GM10847 (cell line): ENCODE data around the gene SLC25A53.
"Not testable (repeated sequence)": the region's sequence is repeated elsewhere in the genome, so short reads cannot be mapped to it uniquely, and the experiment has no call there.

ENCODE experiments used
- POLR2A ChIP-seq: IDR thresholded peaks from 2 replicates; pipeline ENCODE4 v1.6.1; 2011; ENCODE audit not compliant: insufficient read length; ENCODE audit errors: extremely low read depth

The SLC25A53 gene

GRCh38 chrX:104098919-104099318, 57.9 kb downstream of the SLC25A53 start:
- no peak for TF ChIP-seq POLR2A

- no peak for TF ChIP-seq POLR2A
Observed at GRCh38 chrX:104098151-104098808, 58.5 kb downstream of the SLC25A53 start.

DNA sequence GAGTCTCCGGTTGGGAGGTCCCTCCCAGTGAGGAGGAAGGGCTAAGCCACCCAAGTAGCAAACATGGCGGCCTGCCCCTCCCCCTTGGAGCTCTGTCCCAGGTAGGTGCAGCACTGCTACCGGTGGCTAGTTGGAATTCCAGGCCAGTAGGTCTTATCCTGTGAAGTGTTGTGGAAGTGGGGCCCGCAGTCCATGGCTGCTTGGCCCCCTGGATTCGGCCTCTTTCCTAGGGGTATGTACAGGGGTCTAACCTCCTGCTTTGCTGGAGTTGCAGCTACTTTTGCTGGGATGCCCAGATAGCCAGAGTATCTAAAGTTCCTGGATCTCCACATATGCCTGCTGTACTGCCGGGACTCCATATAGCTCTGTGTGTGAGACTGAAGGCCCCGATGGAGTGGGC, 70.9 kb downstream of the SLC25A53 start:
- TF ChIP-seq POLR2A: no peak

DNA sequence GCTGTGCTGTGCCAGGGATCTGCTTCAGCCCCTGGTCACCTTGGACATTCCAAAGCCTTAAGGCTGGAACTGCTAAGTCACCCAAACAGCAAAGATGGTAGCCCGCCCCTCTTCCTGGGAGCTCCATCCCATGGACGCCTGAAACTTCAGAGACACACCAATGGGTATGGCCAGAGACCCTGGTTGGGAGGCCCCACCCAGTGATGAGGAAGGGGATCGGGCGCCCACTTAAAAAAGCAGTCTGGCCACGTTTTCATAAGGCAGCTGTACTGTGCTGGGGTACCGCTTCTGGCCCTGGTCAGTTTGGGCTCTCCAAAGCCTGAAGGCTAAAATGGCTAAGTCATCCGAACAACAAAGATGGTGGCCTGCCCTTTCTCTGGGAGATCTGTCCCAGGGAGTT, 71.3 kb downstream of the SLC25A53 start:
- TF ChIP-seq POLR2A: no peak

- no peak for TF ChIP-seq POLR2A
Observed at GRCh38 chrX:104084534-104085277, 72.1 kb downstream of the SLC25A53 start.

DNA sequence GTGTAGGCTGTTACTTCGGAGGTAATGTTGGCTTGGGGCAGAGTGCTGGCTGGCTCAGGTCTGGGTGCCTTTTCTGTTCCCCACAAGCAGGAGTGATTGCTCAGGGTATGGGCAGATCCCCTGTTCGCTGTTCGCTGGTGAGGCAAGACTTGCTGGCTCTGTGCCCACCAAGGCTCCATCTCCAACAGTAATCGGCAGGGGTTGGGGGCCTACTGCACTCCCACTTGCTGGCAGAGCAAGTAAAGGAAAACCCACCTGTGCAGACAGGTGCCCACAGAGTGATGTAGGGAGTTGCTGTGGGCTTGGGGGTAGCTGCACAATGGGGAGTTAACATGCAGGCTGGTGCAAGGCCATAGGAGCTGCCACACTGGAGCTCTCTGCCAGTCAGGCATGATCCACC, 72.7 kb downstream of the SLC25A53 start:
- TF ChIP-seq POLR2A: no peak

- TF ChIP-seq POLR2A: not testable (repeated sequence)
Observed at GRCh38 chrX:104075778-104076445, 80.9 kb downstream of the SLC25A53 start, which contains the start of gene TMSB15C. TMSB15C (minus strand) TSS chrX:104076236.
